IgD-negative memory B cell (primary cell): Measurements from ENCODE around the gene CD74. TPM values are rescaled to one million over a fixed set of nuclear protein-coding genes. Genes with fewer than 3 reads are reported as not detected.

Experiments used
- H3K27ac Mint-ChIP-seq, 3 donors: one replicate each; pipeline ENCODE4 v1.8.0; 2020 to 2022; ENCODE audit warnings: mild to moderate bottlenecking in 3 of 3, mixed read lengths in 3 of 3, moderate library complexity in 1 of 3
- H3K27me3 Mint-ChIP-seq: one replicate; pipeline ENCODE4 v1.8.0; 2021; ENCODE audit warnings: mixed read lengths
- H3K36me3 Mint-ChIP-seq: one replicate; pipeline ENCODE4 v1.8.0; 2020; ENCODE audit warnings: mild to moderate bottlenecking, mixed read lengths
- H3K4me1 Mint-ChIP-seq, 3 donors: one replicate each; pipeline ENCODE4 v1.8.0; 2020 to 2022; ENCODE audit warnings: mixed read lengths in 3 of 3, mild to moderate bottlenecking in 1 of 3
- H3K4me3 Mint-ChIP-seq, 4 donors: one replicate each; pipeline ENCODE4 v1.8.0; 2020 to 2022; ENCODE audit warnings: mild to moderate bottlenecking in 4 of 4, mixed read lengths in 4 of 4, moderate library complexity in 3 of 4
- H3K9me3 Mint-ChIP-seq, 3 donors: one replicate each; pipeline ENCODE4 v1.8.0; 2020 to 2021; ENCODE audit warnings: mixed read lengths in 3 of 3, mild to moderate bottlenecking in 1 of 3
- polyA plus RNA-seq: library from polyadenylated mRNA; unstranded; fragments of 300-500 nt; fragmentation: Illumina TruSeq; gene quantifications from one replicate; pipeline ENCODE4 v1.2.3, GENCODE V29; 2021

Gene CD74
- polyA plus RNA-seq, 1 donor from 2014 or later, result 29,718 TPM

- H3K9me3 Mint-ChIP-seq, result no peaks in the 10 kb centered on the region
- peaks cover 29 to 39% (median 36%) of the 10 kb centered on the region in 3 donors for H3K4me1 Mint-ChIP-seq
- H3K36me3 Mint-ChIP-seq, result peaks cover 8% of the 10 kb centered on the region
- no peaks in the 10 kb centered on the region for H3K27me3 Mint-ChIP-seq
- peak overlapping the region; percentile 50 to 97 (median 75) for H3K4me3 Mint-ChIP-seq
- H3K27ac Mint-ChIP-seq, result peak overlapping the region; percentile 93 to 100 (median 97)
Measured at GRCh38 chr5:150399524-150400211, 13.0 kb downstream of the CD74 start.

- Mint-ChIP-seq H3K9me3 (no peaks in the 10 kb centered on the region), H3K36me3 (peaks cover 8% of the 10 kb centered on the region), H3K27ac (peak overlapping the region; percentile 93 to 100 (median 97)), H3K27me3 (no peaks in the 10 kb centered on the region), H3K4me3 (peak overlapping the region; percentile 9 to 97 (median 43)), H3K4me1 (peaks cover 27 to 37% (median 34%) of the 10 kb centered on the region in 3 donors)
Measured at GRCh38 chr5:150398722-150399523, 13.8 kb downstream of the CD74 start.

- Mint-ChIP-seq H3K4me1 (peaks cover 24 to 35% (median 31%) of the 10 kb centered on the region in 3 donors), H3K4me3 (peak overlapping the region in 3 of 4 donors; percentile 52 to 97 (median 57)), H3K27me3 (no peaks in the 10 kb centered on the region), H3K9me3 (no peaks in the 10 kb centered on the region), H3K36me3 (peaks cover 8% of the 10 kb centered on the region), H3K27ac (peak overlapping the region; percentile 93 to 100 (median 97))
Measured at GRCh38 chr5:150397782-150398721, 14.7 kb downstream of the CD74 start.

- peak overlapping the region; percentile 93 to 100 (median 97) for H3K27ac Mint-ChIP-seq
- H3K4me3 Mint-ChIP-seq, result peak overlapping the region in 3 of 4 donors; percentile 30 to 97 (median 39)
- peaks cover 21 to 29% (median 24%) of the 10 kb centered on the region in 3 donors for H3K4me1 Mint-ChIP-seq
- H3K27me3 Mint-ChIP-seq, result no peaks in the 10 kb centered on the region
- peaks cover 3% of the 10 kb centered on the region for H3K36me3 Mint-ChIP-seq
- H3K9me3 Mint-ChIP-seq, result no peaks in the 10 kb centered on the region
Measured at GRCh38 chr5:150397146-150397781, 15.4 kb downstream of the CD74 start.

- Mint-ChIP-seq H3K4me3 (peak overlapping the region in 3 of 4 donors; percentile 21 to 97 (median 28)), H3K27ac (peak overlapping the region; percentile 93 to 100 (median 97)), H3K4me1 (peaks cover 15 to 26% (median 19%) of the 10 kb centered on the region in 3 donors), H3K27me3 (no peaks in the 10 kb centered on the region), H3K9me3 (no peaks in the 10 kb centered on the region), H3K36me3 (peaks cover 2% of the 10 kb centered on the region)
Measured at GRCh38 chr5:150396267-150396666, 16.4 kb downstream of the CD74 start.

- Mint-ChIP-seq H3K4me3 (peak overlapping the region in 1 of 4 donors; percentile 97), H3K27ac (peak overlapping the region; percentile 79 to 100 (median 93)), H3K27me3 (no peaks in the 10 kb centered on the region), H3K9me3 (no peaks in the 10 kb centered on the region), H3K36me3 (no peaks in the 10 kb centered on the region), H3K4me1 (peaks cover 11 to 22% (median 16%) of the 10 kb centered on the region in 3 donors)
Measured at GRCh38 chr5:150395688-150395975, 17.1 kb downstream of the CD74 start.

GRCh38 chr5:150394912-150395687 lies 17.6 kb downstream of the CD74 start:
- Mint-ChIP-seq H3K36me3 (no peaks in the 10 kb centered on the region), H3K9me3 (no peaks in the 10 kb centered on the region), H3K4me1 (peaks cover 6 to 17% (median 11%) of the 10 kb centered on the region in 3 donors), H3K4me3 (peak overlapping the region in 2 of 4 donors; percentile 65 to 97), H3K27ac (peak overlapping the region; percentile 14 to 100 (median 93)), H3K27me3 (no peaks in the 10 kb centered on the region)

- peak overlapping the region in 2 of 3 donors; percentile 78 to 100 for H3K27ac Mint-ChIP-seq
- H3K36me3 Mint-ChIP-seq, result peaks cover 2% of the 10 kb centered on the region
- peak overlapping the region in 1 of 4 donors; percentile 97 for H3K4me3 Mint-ChIP-seq
- H3K9me3 Mint-ChIP-seq, result no peaks in the 10 kb centered on the region
- peaks cover 6 to 15% (median 6%) of the 10 kb centered on the region in 3 donors for H3K4me1 Mint-ChIP-seq
- H3K27me3 Mint-ChIP-seq, result no peaks in the 10 kb centered on the region
Measured at GRCh38 chr5:150394131-150394530, 18.6 kb downstream of the CD74 start.

- Mint-ChIP-seq H3K4me1 (peaks cover 0 to 9% (median 2%) of the 10 kb centered on the region in 3 donors), H3K4me3 (peak overlapping the region in 1 of 4 donors; percentile 33), H3K27ac (peak overlapping the region; percentile 59 to 100 (median 85)), H3K36me3 (peaks cover 2% of the 10 kb centered on the region), H3K9me3 (no peaks in the 10 kb centered on the region), H3K27me3 (no peaks in the 10 kb centered on the region)
Measured at GRCh38 chr5:150393096-150393645, 19.5 kb downstream of the CD74 start.

GRCh38 chr5:150392680-150393079 lies 20.0 kb downstream of the CD74 start:
- Mint-ChIP-seq H3K9me3 (no peaks in the 10 kb centered on the region), H3K4me1 (peaks cover 0 to 9% (median 2%) of the 10 kb centered on the region in 3 donors), H3K36me3 (peaks cover 2% of the 10 kb centered on the region), H3K4me3 (peak overlapping the region in 1 of 4 donors; percentile 80), H3K27ac (peak overlapping the region; percentile 63 to 100 (median 85)), H3K27me3 (no peaks in the 10 kb centered on the region)

- peak overlapping the region; percentile 59 to 100 (median 85) for H3K27ac Mint-ChIP-seq
- H3K27me3 Mint-ChIP-seq, result no peaks in the 10 kb centered on the region
- H3K9me3 Mint-ChIP-seq, result no peaks in the 10 kb centered on the region
- peaks cover 2% of the 10 kb centered on the region for H3K36me3 Mint-ChIP-seq
- H3K4me3 Mint-ChIP-seq, result peak overlapping the region in 2 of 4 donors; percentile 3 to 80
- peaks cover 0 to 9% (median 2%) of the 10 kb centered on the region in 3 donors for H3K4me1 Mint-ChIP-seq
Measured at GRCh38 chr5:150391986-150392385, 20.7 kb downstream of the CD74 start.

GRCh38 chr5:150391064-150391834 lies 21.5 kb downstream of the CD74 start:
- Mint-ChIP-seq H3K4me1 (peaks cover 0 to 8% (median 0%) of the 10 kb centered on the region in 3 donors), H3K27me3 (no peaks in the 10 kb centered on the region), H3K4me3 (peak overlapping the region in 3 of 4 donors; percentile 3 to 80 (median 42)), H3K36me3 (peaks cover 4% of the 10 kb centered on the region), H3K27ac (peak overlapping the region; percentile 53 to 100 (median 59)), H3K9me3 (no peaks in the 10 kb centered on the region)
